ENCODE results near the gene TAF5.

The TAF5 gene

GRCh38 chr10:103367379-103367781 lies 396 bp upstream of the TAF5 start:
- ChIA-PET POLR2A (interaction anchor here (1.1 kb wide), 1 partner anchor 14 kb away, joined by 3 read pairs; no protein-coding TSS in a partner anchor), CTCF (interaction anchor here (1.0 kb wide), 1 partner anchor 9 kb away, joined by 3 read pairs; no protein-coding TSS in a partner anchor)
- Histone ChIP-seq H3K4me1 (ENCODE audit: control extremely low read depth in 1 of 4, control insufficient read depth in 4 of 4, insufficient read depth in 4 of 4, low read length in 3 of 4) (peaks cover 2 to 19% (median 7%) of the 10 kb centered on the region in 4 experiments), H3K27me3 (replicated peaks in 2 of 5; ENCODE audit: control insufficient read depth in 4 of 5, insufficient read depth in 5 of 5, low read length in 4 of 5) (no peaks in the 10 kb centered on the region), H3K27ac (ENCODE audit: insufficient read depth in 1 of 2, low read depth in 1 of 2, low read length in 2 of 2, poor library complexity in 1 of 2, severe bottlenecking in 2 of 2) (peak overlapping the region in 1 of 2 experiments; percentile 73), H3K4me3 (ENCODE audit: control insufficient read depth in 1 of 7, extremely low read depth in 1 of 7, insufficient read depth in 4 of 7, low read depth in 2 of 7, low read length in 6 of 7) (peak overlapping the region in 6 of 7 experiments; percentile 55 to 97 (median 86)), H3K9me3 (ENCODE audit: control extremely low read depth in 1 of 5, control insufficient read depth in 4 of 5, insufficient read depth in 2 of 5, low read depth in 1 of 5, low read length in 4 of 5) (no peaks in the 10 kb centered on the region), H3K36me3 (ENCODE audit: control insufficient read depth in 4 of 4, insufficient read depth in 4 of 4, low read length in 3 of 4) (peaks cover 0 to 2% (median 0%) of the 10 kb centered on the region in 4 experiments)
- peak in 1 of 3 donors; percentile 14 for DNase-seq
- no CpG with 5 or more reads among the region's 10 CpGs for WGBS (ENCODE audit: insufficient coverage)

GRCh38 chr10:103373544-103373943 lies 5.8 kb downstream of the TAF5 start:
- Histone ChIP-seq H3K4me3 (ENCODE audit: control insufficient read depth in 1 of 7, extremely low read depth in 1 of 7, insufficient read depth in 4 of 7, low read depth in 2 of 7, low read length in 6 of 7) (no peak overlapping the region), H3K27me3 (replicated peaks in 2 of 5; ENCODE audit: control insufficient read depth in 4 of 5, insufficient read depth in 5 of 5, low read length in 4 of 5) (no peaks in the 10 kb centered on the region), H3K4me1 (ENCODE audit: control extremely low read depth in 1 of 4, control insufficient read depth in 4 of 4, insufficient read depth in 4 of 4, low read length in 3 of 4) (peaks cover 0 to 13% (median 6%) of the 10 kb centered on the region in 4 experiments), H3K36me3 (ENCODE audit: control insufficient read depth in 4 of 4, insufficient read depth in 4 of 4, low read length in 3 of 4) (peaks cover 12 to 30% (median 20%) of the 10 kb centered on the region in 4 experiments), H3K27ac (ENCODE audit: insufficient read depth in 1 of 2, low read depth in 1 of 2, low read length in 2 of 2, poor library complexity in 1 of 2, severe bottlenecking in 2 of 2) (no peak overlapping the region), H3K9me3 (ENCODE audit: control extremely low read depth in 1 of 5, control insufficient read depth in 4 of 5, insufficient read depth in 2 of 5, low read depth in 1 of 5, low read length in 4 of 5) (no peaks in the 10 kb centered on the region)
- DNase-seq: no peak
- ChIA-PET CTCF (no interaction called here), POLR2A (no interaction called here)
- no CpG with 5 or more reads among the region's 3 CpGs for WGBS (ENCODE audit: insufficient coverage)

DNA sequence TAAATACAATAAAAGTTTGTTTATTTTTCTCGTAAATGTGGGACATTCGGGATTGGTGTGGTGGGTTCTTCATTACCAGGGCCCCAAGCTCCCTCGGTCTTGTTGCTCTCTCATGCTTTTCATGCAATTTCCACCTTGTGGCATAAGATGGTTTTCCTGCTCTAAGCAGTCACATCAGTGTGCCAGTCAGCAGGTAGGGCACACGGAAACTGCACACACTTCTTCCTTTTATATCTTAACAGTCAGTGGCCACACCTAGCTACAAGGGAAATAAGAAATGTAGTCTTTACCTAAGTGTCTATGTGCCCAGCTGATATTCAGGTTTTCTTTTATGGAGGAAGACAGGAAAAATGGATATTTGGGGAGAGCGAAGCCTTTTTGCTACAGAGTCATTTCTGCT lies 6.5 kb downstream of the TAF5 start:
- peaks cover 0 to 7% (median 2%) of the 10 kb centered on the region in 4 experiments for H3K4me1 ChIP-seq (ENCODE audit: control extremely low read depth in 1 of 4, control insufficient read depth in 4 of 4, insufficient read depth in 4 of 4, low read length in 3 of 4)
- no peak overlapping the region for H3K4me3 ChIP-seq (ENCODE audit: control insufficient read depth in 1 of 7, extremely low read depth in 1 of 7, insufficient read depth in 4 of 7, low read depth in 2 of 7, low read length in 6 of 7)
- H3K27me3 ChIP-seq (replicated peaks in 2 of 5; ENCODE audit: control insufficient read depth in 4 of 5, insufficient read depth in 5 of 5, low read length in 4 of 5): no peaks in the 10 kb centered on the region
- 100% methylated on average over 1 of the region's 5 CpGs for WGBS (ENCODE audit: insufficient coverage)
- ChIA-PET POLR2A (no interaction called here), CTCF (no interaction called here)
- no peak for DNase-seq
- H3K27ac ChIP-seq (ENCODE audit: insufficient read depth in 1 of 2, low read depth in 1 of 2, low read length in 2 of 2, poor library complexity in 1 of 2, severe bottlenecking in 2 of 2): no peak overlapping the region
- H3K9me3 ChIP-seq (ENCODE audit: control extremely low read depth in 1 of 5, control insufficient read depth in 4 of 5, insufficient read depth in 2 of 5, low read depth in 1 of 5, low read length in 4 of 5): no peaks in the 10 kb centered on the region
- H3K36me3 ChIP-seq (ENCODE audit: control insufficient read depth in 4 of 4, insufficient read depth in 4 of 4, low read length in 3 of 4): peaks cover 14 to 34% (median 23%) of the 10 kb centered on the region in 4 experiments

DNA sequence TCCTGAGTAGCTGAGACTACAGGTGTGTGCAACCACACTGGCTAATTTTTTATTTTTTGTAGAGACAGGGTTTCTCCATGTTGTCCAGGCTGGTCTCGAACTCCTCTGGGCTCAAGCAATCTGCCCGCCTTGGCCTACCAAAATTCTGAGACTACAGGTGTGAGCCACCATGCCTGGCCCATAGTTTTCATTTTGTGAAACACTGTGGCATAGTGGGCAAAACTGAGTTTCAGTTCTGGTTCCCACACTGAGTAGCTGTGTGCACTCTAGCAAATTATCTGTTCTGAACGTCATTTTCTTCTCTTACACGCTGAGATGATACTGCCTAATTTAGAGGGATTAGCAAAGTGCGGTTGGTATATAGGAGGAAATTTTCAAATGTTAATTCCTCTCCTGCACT lies 15.0 kb downstream of the TAF5 start:
- Histone ChIP-seq H3K4me1 (ENCODE audit: control extremely low read depth in 1 of 4, control insufficient read depth in 4 of 4, insufficient read depth in 4 of 4, low read length in 3 of 4) (no peaks in the 10 kb centered on the region), H3K27me3 (replicated peaks in 2 of 5; ENCODE audit: control insufficient read depth in 4 of 5, insufficient read depth in 5 of 5, low read length in 4 of 5) (no peaks in the 10 kb centered on the region), H3K9me3 (ENCODE audit: control extremely low read depth in 1 of 5, control insufficient read depth in 4 of 5, insufficient read depth in 2 of 5, low read depth in 1 of 5, low read length in 4 of 5) (no peaks in the 10 kb centered on the region), H3K36me3 (ENCODE audit: control insufficient read depth in 4 of 4, insufficient read depth in 4 of 4, low read length in 3 of 4) (peaks cover 7 to 40% (median 24%) of the 10 kb centered on the region in 4 experiments), H3K27ac (ENCODE audit: insufficient read depth in 1 of 2, low read depth in 1 of 2, low read length in 2 of 2, poor library complexity in 1 of 2, severe bottlenecking in 2 of 2) (no peak overlapping the region), H3K4me3 (ENCODE audit: control insufficient read depth in 1 of 7, extremely low read depth in 1 of 7, insufficient read depth in 4 of 7, low read depth in 2 of 7, low read length in 6 of 7) (no peak overlapping the region)
- 100% methylated on average over 1 of the region's 5 CpGs for WGBS (ENCODE audit: insufficient coverage)
- CTCF ChIA-PET: interaction anchor here (2.0 kb wide), 1 partner anchor 13 kb away, joined by 5 read pairs; the partner anchor contains the start of gene ATP5MK
- DNase-seq: no peak
- POLR2A ChIA-PET: no interaction called here

DNA sequence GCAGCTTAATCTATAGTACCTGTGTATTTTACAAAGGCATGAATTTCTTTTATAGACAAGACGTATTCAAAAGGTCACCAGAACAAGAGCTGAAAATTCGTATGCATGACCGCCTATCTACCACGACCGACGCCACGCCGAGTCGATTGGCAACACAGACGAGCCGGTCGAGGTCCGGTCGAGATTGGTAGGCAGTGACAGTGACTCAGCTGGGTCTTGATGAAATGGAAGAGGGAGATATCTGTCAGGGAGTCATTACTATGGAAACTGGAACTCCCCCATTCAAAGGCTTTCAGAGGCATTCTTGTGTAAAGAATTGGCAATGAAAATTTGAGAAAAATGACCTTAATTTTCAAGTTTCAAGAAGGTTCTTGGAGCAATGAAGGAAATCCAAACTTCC lies 26.4 kb downstream of the TAF5 start:
- DNase-seq: peak in 2 of 3 donors; percentile 9 to 21
- Histone ChIP-seq H3K4me1 (ENCODE audit: control extremely low read depth in 1 of 4, control insufficient read depth in 4 of 4, insufficient read depth in 4 of 4, low read length in 3 of 4) (peaks cover 11 to 36% (median 26%) of the 10 kb centered on the region in 4 experiments), H3K36me3 (ENCODE audit: control insufficient read depth in 4 of 4, insufficient read depth in 4 of 4, low read length in 3 of 4) (peaks cover 7 to 38% (median 31%) of the 10 kb centered on the region in 4 experiments), H3K27ac (ENCODE audit: insufficient read depth in 1 of 2, low read depth in 1 of 2, low read length in 2 of 2, poor library complexity in 1 of 2, severe bottlenecking in 2 of 2) (peak overlapping the region in 1 of 2 experiments; percentile 21), H3K27me3 (replicated peaks in 2 of 5; ENCODE audit: control insufficient read depth in 4 of 5, insufficient read depth in 5 of 5, low read length in 4 of 5) (no peaks in the 10 kb centered on the region), H3K4me3 (ENCODE audit: control insufficient read depth in 1 of 7, extremely low read depth in 1 of 7, insufficient read depth in 4 of 7, low read depth in 2 of 7, low read length in 6 of 7) (peak overlapping the region in 1 of 7 experiments; percentile 9), H3K9me3 (ENCODE audit: control extremely low read depth in 1 of 5, control insufficient read depth in 4 of 5, insufficient read depth in 2 of 5, low read depth in 1 of 5, low read length in 4 of 5) (no peaks in the 10 kb centered on the region)
- CTCF ChIA-PET: no interaction called here
- POLR2A ChIA-PET: no interaction called here
- 96% methylated on average over 14 of the region's 14 CpGs for WGBS (ENCODE audit: insufficient coverage)

DNA sequence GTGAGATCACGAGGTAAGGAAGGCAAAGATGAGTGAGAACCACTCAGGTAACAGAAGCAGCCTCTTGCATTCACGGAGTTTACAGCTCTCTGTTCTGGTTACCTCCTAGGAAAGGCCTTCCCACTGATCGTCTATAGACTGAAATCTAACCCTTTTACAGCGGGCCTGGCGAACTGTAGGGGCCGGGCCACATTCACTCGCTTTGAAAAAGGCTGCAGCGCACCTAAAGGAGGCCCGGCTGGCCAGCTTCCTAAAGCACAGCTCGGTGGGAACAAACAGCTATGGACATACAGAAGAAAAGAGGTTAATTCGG lies 27.9 kb downstream of the TAF5 start:
- CTCF ChIA-PET: interaction anchor here (0.9 to 1.7 kb wide), 4 partner anchors 11 to 27 kb away, joined by 3 to 5 read pairs (median 3); no protein-coding TSS in a partner anchor
- POLR2A ChIA-PET: interaction anchor here (0.6 to 1.0 kb wide), 3 partner anchors 27 to 201 kb away, joined by 3 read pairs; no protein-coding TSS in a partner anchor
- Histone ChIP-seq H3K27me3 (replicated peaks in 2 of 5; ENCODE audit: control insufficient read depth in 4 of 5, insufficient read depth in 5 of 5, low read length in 4 of 5) (no peaks in the 10 kb centered on the region), H3K4me3 (ENCODE audit: control insufficient read depth in 1 of 7, extremely low read depth in 1 of 7, insufficient read depth in 4 of 7, low read depth in 2 of 7, low read length in 6 of 7) (peak overlapping the region; percentile 50 to 97 (median 90)), H3K9me3 (ENCODE audit: control extremely low read depth in 1 of 5, control insufficient read depth in 4 of 5, insufficient read depth in 2 of 5, low read depth in 1 of 5, low read length in 4 of 5) (no peaks in the 10 kb centered on the region), H3K27ac (ENCODE audit: insufficient read depth in 1 of 2, low read depth in 1 of 2, low read length in 2 of 2, poor library complexity in 1 of 2, severe bottlenecking in 2 of 2) (peak overlapping the region; percentile 78 to 92), H3K4me1 (ENCODE audit: control extremely low read depth in 1 of 4, control insufficient read depth in 4 of 4, insufficient read depth in 4 of 4, low read length in 3 of 4) (peaks cover 11 to 36% (median 26%) of the 10 kb centered on the region in 4 experiments), H3K36me3 (ENCODE audit: control insufficient read depth in 4 of 4, insufficient read depth in 4 of 4, low read length in 3 of 4) (peaks cover 7 to 42% (median 33%) of the 10 kb centered on the region in 4 experiments)
- WGBS (ENCODE audit: insufficient coverage): 0% methylated on average over 10 of the region's 11 CpGs
- DNase-seq: no peak

GRCh38 chr10:103396067-103396788 lies 28.5 kb downstream of the TAF5 start, which contains the start of the genes ATP5MK and PDCD11:
Gene ATP5MK (minus strand): TSS chr10:103396475. CDS start chr10:103392457, 4,018 bp downstream.
Gene PDCD11 (plus strand): TSS chr10:103396626. CDS start chr10:103398427, 1,801 bp downstream.
- Histone ChIP-seq H3K4me1 (ENCODE audit: control extremely low read depth in 1 of 4, control insufficient read depth in 4 of 4, insufficient read depth in 4 of 4, low read length in 3 of 4) (peaks cover 11 to 36% (median 26%) of the 10 kb centered on the region in 4 experiments), H3K27ac (ENCODE audit: insufficient read depth in 1 of 2, low read depth in 1 of 2, low read length in 2 of 2, poor library complexity in 1 of 2, severe bottlenecking in 2 of 2) (peak within 1 kb of the TSS; percentile 78 to 92), H3K27me3 (replicated peaks in 2 of 5; ENCODE audit: control insufficient read depth in 4 of 5, insufficient read depth in 5 of 5, low read length in 4 of 5) (no peaks in the 10 kb centered on the region), H3K4me3 (ENCODE audit: control insufficient read depth in 1 of 7, extremely low read depth in 1 of 7, insufficient read depth in 4 of 7, low read depth in 2 of 7, low read length in 6 of 7) (peak within 1 kb of the TSS; percentile 50 to 97 (median 90)), H3K36me3 (ENCODE audit: control insufficient read depth in 4 of 4, insufficient read depth in 4 of 4, low read length in 3 of 4) (peaks cover 8 to 40% (median 30%) of the 10 kb centered on the region in 4 experiments), H3K9me3 (ENCODE audit: control extremely low read depth in 1 of 5, control insufficient read depth in 4 of 5, insufficient read depth in 2 of 5, low read depth in 1 of 5, low read length in 4 of 5) (no peaks in the 10 kb centered on the region)
- DNase-seq: peak; percentile 98 to 99 (median 98)
- CTCF ChIA-PET: interaction anchor here (0.9 to 1.7 kb wide), 4 partner anchors 11 to 28 kb away, joined by 3 to 5 read pairs (median 3); no protein-coding TSS in a partner anchor
- 0% methylated on average over 54 of the region's 56 CpGs for WGBS (ENCODE audit: insufficient coverage)
- POLR2A ChIA-PET: interaction anchor here (0.6 to 1.0 kb wide), 4 partner anchors 27 to 277 kb away, joined by 3 read pairs; no protein-coding TSS in a partner anchor

Measured in common myeloid progenitor, CD34-positive (primary cell).